Neural cell (in vitro differentiated cells): Measurements from ENCODE around the gene DLK2. TPM values are rescaled to one million over a fixed set of nuclear protein-coding genes. Genes with fewer than 3 reads are reported as not detected.

Source experiments
- H2AFZ ChIP-seq: fragments of 200-600, 300-800 bp; sonication (generic), shearing (Covaris generic); 2 replicates; pipeline ENCODE4 v1.6.0; 2014; ENCODE audit warnings: low read depth, mild to moderate bottlenecking, antibody characterized with exemption, low read length, moderate library complexity
- H3F3A ChIP-seq: fragments of 200-600 bp; shearing (Covaris generic); 2 replicates; pipeline ENCODE4 v1.6.1; 2016; ENCODE audit warnings: mild to moderate bottlenecking, moderate library complexity, mixed read lengths, antibody characterized with exemption, low read length; ENCODE audit not compliant: insufficient read depth, poor library complexity, severe bottlenecking
- H3K27ac ChIP-seq: fragments of 200-600, 300-800 bp; sonication (generic), shearing (Covaris generic); 2 replicates; pipeline ENCODE4 v1.5.1; 2014; ENCODE audit warnings: mild to moderate bottlenecking, low read length, moderate library complexity
- H3K27me3 ChIP-seq: fragments of 300-800, 200-600 bp; sonication (generic), shearing (Covaris generic); 2 replicates; pipeline ENCODE4 v1.6.0; 2014; ENCODE audit warnings: mild to moderate bottlenecking, low read depth, low read length, moderate library complexity; ENCODE audit not compliant: insufficient read depth
- H3K36me3 ChIP-seq: fragments of 300-800, 200-600 bp; sonication (generic), shearing (Covaris generic); 2 replicates; pipeline ENCODE4 v1.5.1; 2014; ENCODE audit warnings: mild to moderate bottlenecking, antibody characterized with exemption, low read length, moderate library complexity; ENCODE audit not compliant: insufficient read depth
- H3K4me2 ChIP-seq: fragments of 300-800, 200-600 bp; sonication (generic), shearing (Covaris generic); 2 replicates; pipeline ENCODE4 v1.6.0; 2014; ENCODE audit warnings: mild to moderate bottlenecking, low read length
- H3K4me3 ChIP-seq: fragments of 300-800, 200-600 bp; sonication (generic), shearing (Covaris generic); 2 replicates; pipeline ENCODE4 v1.5.1; 2014; ENCODE audit warnings: mild to moderate bottlenecking, low read length, moderate library complexity
- H3K79me2 ChIP-seq: fragments of 200-600 bp; shearing (Covaris generic); replicated peaks from 2 replicates; pipeline ENCODE4 v1.6.0; 2014; ENCODE audit warnings: mild to moderate bottlenecking, low read length, moderate library complexity; ENCODE audit not compliant: insufficient read depth
- H3K9ac ChIP-seq: fragments of 300-800, 200-600 bp; sonication (generic), shearing (Covaris generic); 2 replicates; pipeline ENCODE4 v1.6.1; 2016; ENCODE audit warnings: mild to moderate bottlenecking, low read length, mixed read lengths
- H3K9me2 ChIP-seq: fragments of 200-600 bp; shearing (Covaris generic); 2 replicates; pipeline ENCODE4 v1.6.1; 2016; ENCODE audit warnings: mild to moderate bottlenecking, low read length, mixed read lengths; ENCODE audit not compliant: insufficient read depth
- H3K9me3 ChIP-seq: fragments of 200-600, 300-800 bp; sonication (generic), shearing (Covaris generic); 2 replicates; pipeline ENCODE4 v1.6.1; 2016; ENCODE audit warnings: mild to moderate bottlenecking, mixed run types, low read length, moderate library complexity, mixed read lengths
- H4K20me1 ChIP-seq: fragments of 200-600 bp; shearing (Covaris generic); 2 replicates; pipeline ENCODE4 v1.6.1; 2016; ENCODE audit warnings: mild to moderate bottlenecking, mixed run types; ENCODE audit not compliant: insufficient read depth
- CTCF ChIP-seq: fragments of 450-650 bp; IDR thresholded peaks from 2 replicates; pipeline ENCODE4 v1.5.1; 2014; ENCODE audit warnings: antibody characterized with exemption, mild to moderate bottlenecking, moderate library complexity; ENCODE audit not compliant: poor library complexity, severe bottlenecking
- EP300 ChIP-seq: fragments of 450-650 bp; conservative IDR thresholded peaks from 2 replicates; pipeline ENCODE4 v1.6.1; 2014; ENCODE audit warnings: antibody characterized with exemption, mild to moderate bottlenecking, moderate library complexity; ENCODE audit not compliant: poor library complexity, severe bottlenecking
- EZH2 ChIP-seq: fragments of 200-600, 300-800 bp; shearing (Covaris generic), sonication (generic); IDR thresholded peaks from 2 replicates; pipeline ENCODE4 v1.6.1; 2014; ENCODE audit warnings: antibody characterized with exemption, low read length, borderline replicate concordance, mild to moderate bottlenecking; ENCODE audit not compliant: insufficient read depth, poor library complexity, severe bottlenecking
- MXI1 ChIP-seq: fragments of 450-650 bp; conservative IDR thresholded peaks from 2 replicates; pipeline ENCODE4 v1.6.1; 2014; ENCODE audit warnings: antibody characterized with exemption, mild to moderate bottlenecking; ENCODE audit not compliant: poor library complexity, severe bottlenecking
- POLR2AphosphoS5 ChIP-seq: IDR thresholded peaks from 2 replicates; pipeline ENCODE4 v1.6.1; 2012
- RAD21 ChIP-seq: fragments of 450-650 bp; conservative IDR thresholded peaks from 2 replicates; pipeline ENCODE4 v1.6.1; 2014; ENCODE audit warnings: antibody characterized with exemption, mild to moderate bottlenecking, moderate library complexity
- REST ChIP-seq: IDR thresholded peaks from 2 replicates; pipeline ENCODE4 v1.6.1; 2012; ENCODE audit warnings: borderline replicate concordance
- SMC3 ChIP-seq: fragments of 450-650 bp; conservative IDR thresholded peaks from 2 replicates; pipeline ENCODE4 v1.6.1; 2014; ENCODE audit warnings: antibody characterized with exemption, mild to moderate bottlenecking, moderate library complexity; ENCODE audit not compliant: poor library complexity
- TAF1 ChIP-seq: IDR thresholded peaks from 2 replicates; pipeline ENCODE4 v1.6.1; 2012; ENCODE audit warnings: low read depth
- polyA plus RNA-seq: library from polyadenylated mRNA; depleted of rRNA; stranded (reverse); fragments of >200 nt; gene quantifications from 2 replicates; pipeline ENCODE4 v1.2.3, GENCODE V29; 2014

DLK2 gene
- polyA plus RNA-seq, 1 donor from 2014 or later: 19.8 TPM

GRCh38 chr6:43454290-43454695, 1.1 kb downstream of the DLK2 start:
- no peaks in the 10 kb centered on the region for H3K27me3 ChIP-seq
- no peaks in the 10 kb centered on the region for H3K36me3 ChIP-seq
- H3K27ac ChIP-seq: no peak overlapping the region
- peak overlapping the region; percentile 84 for H3K9ac ChIP-seq
- peak overlapping the region; percentile 73 for H3K4me2 ChIP-seq
- peak overlapping the region; percentile 99 for H3K4me3 ChIP-seq
- no peaks in the 10 kb centered on the region for H4K20me1 ChIP-seq
- no peak overlapping the region for H2AFZ ChIP-seq
- H3K9me2 ChIP-seq: no peaks in the 10 kb centered on the region
- H3K9me3 ChIP-seq: no peaks in the 10 kb centered on the region
- TF ChIP-seq EP300 (no peak), CTCF (peak; percentile 90), REST (no peak)
- no peaks in the 10 kb centered on the region for H3K79me2 ChIP-seq
- no peaks in the 10 kb centered on the region for H3F3A ChIP-seq

GRCh38 chr6:43453831-43454230, 1.5 kb downstream of the DLK2 start:
- TF ChIP-seq MXI1 (no peak), EP300 (no peak), CTCF (no peak), POLR2AphosphoS5 (no peak), SMC3 (no peak), REST (no peak), RAD21 (no peak), EZH2 (no peak), TAF1 (no peak)
- no peaks in the 10 kb centered on the region for H4K20me1 ChIP-seq
- H3K79me2 ChIP-seq: no peaks in the 10 kb centered on the region
- H3K27ac ChIP-seq: no peak overlapping the region
- H2AFZ ChIP-seq: no peak overlapping the region
- H3K4me3 ChIP-seq: peak overlapping the region; percentile 99
- peak overlapping the region; percentile 84 for H3K9ac ChIP-seq
- no peaks in the 10 kb centered on the region for H3K9me2 ChIP-seq
- no peaks in the 10 kb centered on the region for H3K36me3 ChIP-seq
- H3F3A ChIP-seq: no peaks in the 10 kb centered on the region
- no peak overlapping the region for H3K4me2 ChIP-seq
- H3K9me3 ChIP-seq: no peaks in the 10 kb centered on the region
- H3K27me3 ChIP-seq: no peaks in the 10 kb centered on the region
